OCI-LY1 (cell line): Measurements from ENCODE around the gene IGF1R.

Experiments used
- H2AFZ ChIP-seq: fragments of 200-600 bp; sonication (generic), shearing (Covaris generic); 2 replicates; pipeline ENCODE4 v1.6.0; 2014; ENCODE audit warnings: antibody characterized with exemption, mild to moderate bottlenecking, low read length
- H3F3A ChIP-seq: fragments of 200-600 bp; sonication (generic), shearing (Covaris generic); 2 replicates; pipeline ENCODE4 v1.6.0; 2014; ENCODE audit warnings: mild to moderate bottlenecking, antibody characterized with exemption, low read length, moderate library complexity; ENCODE audit not compliant: insufficient read depth
- H3K27ac ChIP-seq: fragments of 200-600 bp; sonication (generic); 2 replicates; pipeline ENCODE4 v1.5.1; 2014; ENCODE audit warnings: low read length, mixed run types, mild to moderate bottlenecking, low read depth; ENCODE audit not compliant: poor library complexity, severe bottlenecking
- H3K27me3 ChIP-seq: fragments of 200-600 bp; sonication (generic); 2 replicates; pipeline ENCODE4 v1.6.0; 2014; ENCODE audit warnings: antibody characterized with exemption, mild to moderate bottlenecking, low read length, moderate library complexity; ENCODE audit not compliant: insufficient read depth
- H3K36me3 ChIP-seq: fragments of 200-600 bp; sonication (generic); 2 replicates; pipeline ENCODE4 v1.6.1; 2014; ENCODE audit warnings: mild to moderate bottlenecking, antibody characterized with exemption, low read length, moderate library complexity, mixed read lengths; ENCODE audit not compliant: insufficient read depth
- H3K4me1 ChIP-seq: fragments of 200-600 bp; sonication (generic); 2 replicates; pipeline ENCODE4 v1.5.1; 2014; ENCODE audit warnings: mild to moderate bottlenecking, low read length, moderate library complexity; ENCODE audit not compliant: insufficient read depth, severe bottlenecking
- H3K4me2 ChIP-seq: fragments of 200-600 bp; sonication (generic), shearing (Covaris generic); 2 replicates; pipeline ENCODE4 v1.6.1; 2014; ENCODE audit warnings: low read length
- H3K4me3 ChIP-seq: fragments of 200-600 bp; sonication (generic); 2 replicates; pipeline ENCODE4 v1.5.1; 2014; ENCODE audit warnings: low read length, low read depth, mild to moderate bottlenecking, mixed read lengths; ENCODE audit not compliant: poor library complexity, severe bottlenecking
- H3K79me2 ChIP-seq: fragments of 200-600 bp; shearing (Covaris generic); 2 replicates; pipeline ENCODE4 v1.6.1; 2016; ENCODE audit warnings: mixed run types, low read length, mixed read lengths; ENCODE audit not compliant: insufficient read depth
- H3K9ac ChIP-seq: fragments of 200-600 bp; sonication (generic), shearing (Covaris generic); 2 replicates; pipeline ENCODE4 v1.6.1; 2014; ENCODE audit warnings: mild to moderate bottlenecking, low read length, mixed read lengths
- H3K9me2 ChIP-seq: fragments of 200-600 bp; sonication (generic), shearing (Covaris generic); 2 replicates; pipeline ENCODE4 v1.6.1; 2014; ENCODE audit warnings: low read depth, mild to moderate bottlenecking, low read length, mixed read lengths
- H3K9me3 ChIP-seq: fragments of 200-600 bp; shearing (Covaris generic); 2 replicates; pipeline ENCODE4 v1.6.1; 2014; ENCODE audit warnings: low read length, mixed read lengths
- H4K20me1 ChIP-seq: fragments of 200-600 bp; sonication (generic), shearing (Covaris generic); 2 replicates; pipeline ENCODE4 v1.6.0; 2016; ENCODE audit warnings: mild to moderate bottlenecking, low read length; ENCODE audit not compliant: insufficient read depth
- EZH2 ChIP-seq: fragments of 200-600 bp; sonication (generic), shearing (Covaris generic); IDR thresholded peaks from 2 replicates; pipeline ENCODE4 v1.8.0; 2017; ENCODE audit warnings: borderline replicate concordance, mixed run types, mild to moderate bottlenecking, antibody characterized with exemption, low read length, moderate library complexity, mixed read lengths
- TF ChIP-seq, protein P1 (sequence below): fragments of 200-600 bp; sonication (generic), shearing (Covaris generic); IDR thresholded peaks from 2 replicates; pipeline ENCODE4 v1.5.1; 2017; ENCODE audit warnings: mild to moderate bottlenecking, antibody characterized with exemption, low read length, moderate library complexity, mixed read lengths

The IGF1R gene

DNA sequence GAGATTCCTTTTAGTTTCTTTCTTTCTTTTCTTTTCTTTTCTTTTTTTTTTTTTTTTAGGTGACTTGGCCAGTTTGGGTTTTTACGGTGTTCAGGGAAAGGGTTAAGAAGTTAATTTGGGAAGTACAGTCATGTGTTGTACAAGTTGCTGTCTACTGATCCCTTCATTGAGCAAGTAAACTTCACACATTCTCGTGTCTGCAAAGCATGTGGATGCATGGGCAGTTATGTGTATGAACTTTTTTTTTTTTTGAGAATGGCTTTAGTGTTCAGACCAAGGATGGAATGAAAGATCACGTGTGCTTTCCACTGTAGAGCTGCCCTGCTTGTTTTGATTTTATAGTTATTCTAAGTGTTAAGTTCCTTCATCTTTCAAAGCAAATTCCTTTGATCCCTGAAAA is 227.0 kb downstream of the IGF1R start:
- H3K9me2 ChIP-seq, result no peaks in the 10 kb centered on the region
- H3K27ac ChIP-seq, result no peak overlapping the region
- no peak overlapping the region for H3K9ac ChIP-seq
- H3F3A ChIP-seq, result no peaks in the 10 kb centered on the region
- no peaks in the 10 kb centered on the region for H3K36me3 ChIP-seq
- no peak overlapping the region for H2AFZ ChIP-seq
- H3K27me3 ChIP-seq, result no peaks in the 10 kb centered on the region
- no peaks in the 10 kb centered on the region for H3K4me1 ChIP-seq
- no peaks in the 10 kb centered on the region for H3K79me2 ChIP-seq
- H3K4me3 ChIP-seq, result no peak overlapping the region
- no peaks in the 10 kb centered on the region for H4K20me1 ChIP-seq
- H3K4me2 ChIP-seq, result no peak overlapping the region
- TF ChIP-seq, protein P1, sequence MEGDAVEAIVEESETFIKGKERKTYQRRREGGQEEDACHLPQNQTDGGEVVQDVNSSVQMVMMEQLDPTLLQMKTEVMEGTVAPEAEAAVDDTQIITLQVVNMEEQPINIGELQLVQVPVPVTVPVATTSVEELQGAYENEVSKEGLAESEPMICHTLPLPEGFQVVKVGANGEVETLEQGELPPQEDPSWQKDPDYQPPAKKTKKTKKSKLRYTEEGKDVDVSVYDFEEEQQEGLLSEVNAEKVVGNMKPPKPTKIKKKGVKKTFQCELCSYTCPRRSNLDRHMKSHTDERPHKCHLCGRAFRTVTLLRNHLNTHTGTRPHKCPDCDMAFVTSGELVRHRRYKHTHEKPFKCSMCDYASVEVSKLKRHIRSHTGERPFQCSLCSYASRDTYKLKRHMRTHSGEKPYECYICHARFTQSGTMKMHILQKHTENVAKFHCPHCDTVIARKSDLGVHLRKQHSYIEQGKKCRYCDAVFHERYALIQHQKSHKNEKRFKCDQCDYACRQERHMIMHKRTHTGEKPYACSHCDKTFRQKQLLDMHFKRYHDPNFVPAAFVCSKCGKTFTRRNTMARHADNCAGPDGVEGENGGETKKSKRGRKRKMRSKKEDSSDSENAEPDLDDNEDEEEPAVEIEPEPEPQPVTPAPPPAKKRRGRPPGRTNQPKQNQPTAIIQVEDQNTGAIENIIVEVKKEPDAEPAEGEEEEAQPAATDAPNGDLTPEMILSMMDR, result no peak
- TF ChIP-seq EZH2, result no peak
- H3K9me3 ChIP-seq, result no peaks in the 10 kb centered on the region

DNA sequence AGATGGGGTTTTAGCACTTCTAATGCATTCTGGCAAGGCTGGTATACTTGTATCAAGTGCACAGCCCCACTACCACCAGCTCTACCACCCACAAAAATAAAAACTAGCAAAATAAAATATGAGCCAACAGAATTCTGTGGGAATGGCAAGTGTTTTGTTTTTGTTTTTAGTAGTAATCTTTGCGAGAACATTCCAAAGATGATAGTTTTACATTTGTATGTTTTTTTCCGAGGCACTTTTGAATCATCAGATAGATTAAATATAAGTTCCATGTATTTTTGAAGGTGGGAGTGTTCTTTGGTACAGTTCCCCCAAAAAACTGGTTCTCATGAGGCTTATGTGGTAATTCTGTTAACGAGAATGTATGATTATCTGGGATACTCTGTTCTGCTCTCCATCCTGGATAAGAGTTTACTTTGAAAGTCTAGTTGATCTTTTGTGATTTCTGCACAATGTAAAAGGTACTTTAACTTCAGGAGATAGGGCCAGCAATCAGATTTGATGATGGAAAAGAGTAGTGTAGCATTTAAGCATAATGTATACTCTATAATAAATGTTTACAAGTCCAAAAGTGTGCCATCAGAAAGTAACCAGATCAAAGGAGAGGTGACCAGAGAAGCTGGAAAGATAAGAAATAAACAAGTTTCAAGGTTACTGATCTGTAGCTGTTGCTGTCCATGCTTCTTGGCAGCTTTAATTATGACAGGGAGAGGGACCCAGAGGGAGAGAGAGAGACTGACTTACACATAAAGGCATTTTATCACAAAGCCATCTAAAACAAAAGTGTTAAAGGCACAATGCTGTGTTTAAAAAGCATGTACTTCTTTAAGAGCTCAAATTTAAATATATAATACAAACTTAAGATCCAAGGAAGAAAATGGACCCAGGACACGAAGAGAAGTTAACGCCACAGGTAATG is 228.4 kb downstream of the IGF1R start:
- H3K9me2 ChIP-seq, result no peaks in the 10 kb centered on the region
- H3K27me3 ChIP-seq, result no peaks in the 10 kb centered on the region
- H3K79me2 ChIP-seq, result no peaks in the 10 kb centered on the region
- H3K4me1 ChIP-seq, result no peaks in the 10 kb centered on the region
- H3K9me3 ChIP-seq, result no peaks in the 10 kb centered on the region
- H4K20me1 ChIP-seq, result no peaks in the 10 kb centered on the region
- H3K36me3 ChIP-seq, result no peaks in the 10 kb centered on the region
- no peak overlapping the region for H3K4me2 ChIP-seq
- no peak overlapping the region for H3K27ac ChIP-seq
- no peaks in the 10 kb centered on the region for H3F3A ChIP-seq
- TF ChIP-seq, protein P1, result no peak
- no peak for TF ChIP-seq EZH2
- no peak overlapping the region for H3K9ac ChIP-seq
- no peak overlapping the region for H2AFZ ChIP-seq
- H3K4me3 ChIP-seq, result no peak overlapping the region

DNA sequence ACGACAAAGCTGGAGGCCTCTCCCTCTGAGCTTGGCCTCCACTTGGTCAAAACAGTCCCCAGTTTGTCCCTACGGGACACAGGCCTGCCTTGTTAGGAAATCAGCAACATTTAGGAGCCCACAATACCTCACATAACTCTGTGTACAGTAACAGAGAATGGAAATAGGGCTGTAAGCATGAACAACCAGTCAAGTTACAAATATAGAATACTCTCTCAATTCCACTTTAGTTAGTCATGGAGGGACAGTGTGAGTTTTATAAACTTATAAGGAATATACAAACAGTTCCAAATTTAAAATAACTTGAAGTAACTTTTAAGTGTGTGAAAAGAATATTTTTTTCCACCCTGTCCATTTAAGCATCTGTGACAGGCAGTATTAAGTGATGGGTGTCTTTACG is 229.8 kb downstream of the IGF1R start:
- Histone ChIP-seq H3K9ac (no peak overlapping the region), H3F3A (no peaks in the 10 kb centered on the region), H3K4me1 (no peaks in the 10 kb centered on the region), H4K20me1 (no peaks in the 10 kb centered on the region), H3K9me2 (no peaks in the 10 kb centered on the region), H3K27me3 (no peaks in the 10 kb centered on the region), H3K79me2 (no peaks in the 10 kb centered on the region), H3K4me3 (no peak overlapping the region), H2AFZ (no peak overlapping the region), H3K4me2 (no peak overlapping the region), H3K27ac (no peak overlapping the region), H3K36me3 (no peaks in the 10 kb centered on the region), H3K9me3 (no peaks in the 10 kb centered on the region)
- TF ChIP-seq EZH2, result no peak
- TF ChIP-seq, protein P1, result no peak
